DMS153 (cell line): ENCODE data around the gene MYBBP1A.
"Not testable (repeated sequence)": the region's sequence is repeated elsewhere in the genome, so short reads cannot be mapped to it uniquely, and the experiment has no call there.

Source experiments
- DNase-seq: peaks from one replicate; lab custom pipeline; 2025; lab: John Stamatoyannopoulos, UW

MYBBP1A gene, protein sequence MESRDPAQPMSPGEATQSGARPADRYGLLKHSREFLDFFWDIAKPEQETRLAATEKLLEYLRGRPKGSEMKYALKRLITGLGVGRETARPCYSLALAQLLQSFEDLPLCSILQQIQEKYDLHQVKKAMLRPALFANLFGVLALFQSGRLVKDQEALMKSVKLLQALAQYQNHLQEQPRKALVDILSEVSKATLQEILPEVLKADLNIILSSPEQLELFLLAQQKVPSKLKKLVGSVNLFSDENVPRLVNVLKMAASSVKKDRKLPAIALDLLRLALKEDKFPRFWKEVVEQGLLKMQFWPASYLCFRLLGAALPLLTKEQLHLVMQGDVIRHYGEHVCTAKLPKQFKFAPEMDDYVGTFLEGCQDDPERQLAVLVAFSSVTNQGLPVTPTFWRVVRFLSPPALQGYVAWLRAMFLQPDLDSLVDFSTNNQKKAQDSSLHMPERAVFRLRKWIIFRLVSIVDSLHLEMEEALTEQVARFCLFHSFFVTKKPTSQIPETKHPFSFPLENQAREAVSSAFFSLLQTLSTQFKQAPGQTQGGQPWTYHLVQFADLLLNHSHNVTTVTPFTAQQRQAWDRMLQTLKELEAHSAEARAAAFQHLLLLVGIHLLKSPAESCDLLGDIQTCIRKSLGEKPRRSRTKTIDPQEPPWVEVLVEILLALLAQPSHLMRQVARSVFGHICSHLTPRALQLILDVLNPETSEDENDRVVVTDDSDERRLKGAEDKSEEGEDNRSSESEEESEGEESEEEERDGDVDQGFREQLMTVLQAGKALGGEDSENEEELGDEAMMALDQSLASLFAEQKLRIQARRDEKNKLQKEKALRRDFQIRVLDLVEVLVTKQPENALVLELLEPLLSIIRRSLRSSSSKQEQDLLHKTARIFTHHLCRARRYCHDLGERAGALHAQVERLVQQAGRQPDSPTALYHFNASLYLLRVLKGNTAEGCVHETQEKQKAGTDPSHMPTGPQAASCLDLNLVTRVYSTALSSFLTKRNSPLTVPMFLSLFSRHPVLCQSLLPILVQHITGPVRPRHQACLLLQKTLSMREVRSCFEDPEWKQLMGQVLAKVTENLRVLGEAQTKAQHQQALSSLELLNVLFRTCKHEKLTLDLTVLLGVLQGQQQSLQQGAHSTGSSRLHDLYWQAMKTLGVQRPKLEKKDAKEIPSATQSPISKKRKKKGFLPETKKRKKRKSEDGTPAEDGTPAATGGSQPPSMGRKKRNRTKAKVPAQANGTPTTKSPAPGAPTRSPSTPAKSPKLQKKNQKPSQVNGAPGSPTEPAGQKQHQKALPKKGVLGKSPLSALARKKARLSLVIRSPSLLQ (N-terminal part only)

DNA sequence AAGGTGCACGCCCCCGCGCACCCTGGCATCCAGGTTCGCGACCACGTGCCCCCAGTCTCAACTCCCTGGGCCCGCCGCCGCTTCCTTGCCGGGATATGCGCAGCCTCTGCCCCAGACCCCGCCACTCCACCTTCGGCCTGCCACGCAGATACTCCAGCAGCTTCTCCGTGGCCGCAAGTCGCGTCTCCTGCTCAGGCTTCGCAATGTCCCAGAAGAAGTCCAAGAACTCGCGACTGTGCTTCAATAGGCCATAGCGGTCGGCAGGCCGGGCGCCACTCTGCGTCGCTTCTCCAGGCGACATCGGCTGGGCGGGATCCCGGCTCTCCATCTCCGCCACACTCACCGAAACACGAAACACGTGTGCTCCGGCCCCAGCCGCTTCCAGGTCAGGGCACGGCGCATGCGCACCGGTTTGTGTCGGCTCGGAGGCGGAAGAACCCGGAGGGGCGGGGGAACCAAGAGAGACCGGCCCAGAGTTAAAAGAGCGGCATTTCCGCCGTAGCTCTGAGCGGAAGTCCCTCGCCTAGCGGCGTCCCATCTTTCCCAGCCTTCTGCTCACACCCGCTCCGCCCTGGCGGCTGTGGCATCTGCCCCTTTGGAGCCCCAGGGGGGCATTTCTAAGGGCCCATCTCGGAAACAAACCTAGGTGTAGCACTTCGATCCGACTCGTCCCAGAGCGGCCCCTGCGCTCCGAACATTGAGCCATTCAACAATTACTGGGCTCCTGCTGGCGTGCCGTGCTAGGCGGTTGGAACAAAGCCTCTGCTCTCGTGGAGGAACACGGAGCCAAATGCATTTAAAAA, at the start of gene MYBBP1A:
Gene MYBBP1A (minus strand): TSS at position 388 of the 803 bp plus-strand sequence. CDS start 60 bp downstream, at position 328.
- peak; percentile 65 for DNase-seq

DNA sequence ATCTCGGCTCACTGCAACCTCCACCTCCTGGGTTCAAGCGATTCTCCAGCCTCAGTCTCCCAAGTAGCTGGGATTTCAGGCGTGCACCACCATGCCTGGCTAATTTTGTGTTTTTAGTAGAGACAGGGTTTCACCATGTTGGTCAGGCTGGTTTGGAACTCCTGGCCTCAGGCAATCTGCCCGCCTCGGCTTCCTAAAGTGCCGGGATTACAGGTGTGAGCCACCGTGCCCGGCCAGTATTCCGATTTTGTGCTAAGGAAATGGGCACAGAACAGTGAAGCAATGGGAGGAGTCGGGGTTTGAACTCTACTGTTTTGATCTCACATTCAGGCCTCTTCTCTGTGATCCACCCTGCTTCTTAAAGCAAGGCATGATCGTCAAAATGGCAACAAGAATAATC, 49.6 kb upstream of the MYBBP1A start:
- not testable (repeated sequence) for DNase-seq

DNA sequence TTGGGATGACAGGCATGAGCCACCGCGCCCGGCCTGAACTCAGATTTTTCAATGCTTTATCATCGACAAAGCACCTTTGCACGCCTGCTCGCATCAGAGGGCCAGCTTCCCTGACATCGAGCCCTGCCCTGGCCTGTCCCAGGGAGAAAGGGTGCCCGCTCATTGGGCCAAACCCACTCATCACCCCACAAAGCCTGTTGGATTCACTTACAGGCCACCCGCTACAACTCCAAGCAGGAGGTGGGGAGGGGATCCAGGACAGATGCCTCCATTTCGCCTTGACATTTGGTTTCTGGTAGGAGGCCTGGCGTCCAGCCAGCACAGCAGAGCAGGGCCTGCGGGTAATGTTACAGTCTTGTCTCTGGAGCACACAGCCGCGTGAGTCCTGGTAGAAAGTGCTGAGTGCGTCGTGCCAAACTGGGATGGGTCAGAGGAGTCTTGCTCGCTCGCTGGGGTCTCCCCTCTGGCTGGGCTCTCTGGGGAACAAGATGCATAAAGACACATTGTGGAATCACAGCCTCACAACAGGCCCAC, 49.0 kb upstream of the MYBBP1A start:
- DNase-seq = no peak

DNA sequence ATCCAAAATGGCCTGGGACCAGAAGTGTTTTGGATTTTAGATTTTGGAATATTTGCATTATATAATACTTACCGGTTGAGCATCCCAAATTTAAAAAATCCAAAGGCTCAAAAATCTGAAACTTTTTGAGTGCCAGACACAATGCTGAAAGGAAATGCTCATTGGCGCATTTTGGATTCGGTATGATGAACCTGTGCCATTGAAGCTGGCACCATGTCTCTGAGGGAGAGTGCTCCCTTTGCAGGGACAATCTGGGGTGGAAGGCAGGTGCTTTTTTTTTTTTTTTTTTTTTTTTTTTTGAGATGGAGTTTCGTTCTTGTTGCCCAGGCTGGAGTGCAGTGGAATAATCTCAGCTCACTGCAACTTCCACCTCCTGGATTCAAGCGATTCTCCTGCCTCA, 46.9 kb upstream of the MYBBP1A start:
- no peak for DNase-seq

DNA sequence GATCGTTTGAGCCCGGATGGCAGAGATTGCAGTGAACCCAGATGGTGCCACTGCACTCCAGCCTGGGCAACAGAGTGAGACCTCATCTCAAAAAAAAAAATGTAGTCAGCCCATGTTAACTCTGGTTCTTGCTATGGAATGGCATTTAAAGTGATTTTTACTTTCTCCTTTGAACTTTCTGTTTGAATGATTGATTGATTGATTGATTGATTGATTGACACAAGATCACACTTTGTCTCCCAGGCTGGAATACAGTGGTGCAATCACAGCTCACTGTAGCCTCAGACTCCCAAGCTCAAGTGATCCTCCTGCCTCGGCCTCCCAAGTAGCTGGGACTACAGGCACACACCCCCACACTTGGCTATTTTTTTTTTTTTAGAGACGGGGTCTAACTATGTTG, 46.1 kb upstream of the MYBBP1A start:
- no peak for DNase-seq

DNA sequence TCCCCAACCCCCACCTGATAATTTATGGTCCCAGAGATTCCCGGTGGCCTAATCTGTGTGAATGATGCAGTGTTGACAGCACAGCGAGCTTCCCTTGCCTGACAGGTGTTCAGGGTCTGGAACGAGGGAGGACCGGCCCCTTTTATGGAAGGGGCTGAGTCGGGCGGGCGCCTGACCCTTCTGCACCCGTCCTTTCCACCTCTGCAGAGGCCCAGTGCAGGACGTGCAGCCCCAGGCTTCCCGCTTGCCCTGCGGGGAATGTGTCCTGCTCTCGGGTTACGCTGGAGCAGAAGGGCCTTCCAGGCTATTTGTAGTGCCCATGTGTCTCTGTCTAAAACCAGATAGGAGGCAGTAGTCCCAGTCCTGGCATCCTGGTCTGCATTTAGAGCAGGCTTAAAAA, 45.4 kb upstream of the MYBBP1A start:
- no peak for DNase-seq

DNA sequence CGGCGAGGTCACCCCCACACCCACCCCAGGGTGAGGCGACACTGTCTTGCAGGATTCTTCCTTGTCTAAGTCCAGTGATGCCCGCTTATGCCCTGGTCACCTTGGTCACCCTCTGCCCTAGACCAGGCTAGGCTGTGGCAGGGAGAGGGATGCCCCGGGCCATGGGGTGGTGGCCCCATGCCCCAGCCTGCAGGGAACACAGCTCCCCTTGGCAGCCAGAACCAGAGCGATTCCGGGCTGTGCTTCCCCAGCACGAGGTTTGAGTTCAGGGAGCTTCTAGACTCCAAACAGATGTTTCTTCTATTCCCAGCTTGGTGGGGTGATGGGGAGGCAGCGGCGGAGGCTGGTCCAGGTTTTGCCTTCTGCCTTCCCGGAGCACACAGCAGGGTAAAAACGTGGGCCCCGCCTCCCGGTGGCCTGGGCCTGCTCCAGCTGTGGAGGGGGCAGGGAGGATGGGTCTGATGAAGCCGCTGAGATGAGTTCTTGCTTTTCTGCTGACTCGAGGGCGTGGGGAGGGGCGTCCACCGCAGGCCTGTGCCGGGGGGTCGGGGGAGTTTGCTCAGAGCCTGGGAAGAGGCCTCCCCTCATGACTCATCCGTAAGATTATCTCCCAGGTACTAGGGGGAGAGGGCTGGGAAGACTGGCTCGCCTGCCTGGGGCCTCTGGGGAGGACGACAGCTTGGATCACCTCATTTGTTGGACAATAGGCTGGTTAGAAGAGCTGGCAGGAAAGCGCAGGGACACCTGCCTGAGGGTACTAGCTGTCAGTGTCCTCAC, 44.5 kb upstream of the MYBBP1A start:
- DNase-seq = no peak

DNA sequence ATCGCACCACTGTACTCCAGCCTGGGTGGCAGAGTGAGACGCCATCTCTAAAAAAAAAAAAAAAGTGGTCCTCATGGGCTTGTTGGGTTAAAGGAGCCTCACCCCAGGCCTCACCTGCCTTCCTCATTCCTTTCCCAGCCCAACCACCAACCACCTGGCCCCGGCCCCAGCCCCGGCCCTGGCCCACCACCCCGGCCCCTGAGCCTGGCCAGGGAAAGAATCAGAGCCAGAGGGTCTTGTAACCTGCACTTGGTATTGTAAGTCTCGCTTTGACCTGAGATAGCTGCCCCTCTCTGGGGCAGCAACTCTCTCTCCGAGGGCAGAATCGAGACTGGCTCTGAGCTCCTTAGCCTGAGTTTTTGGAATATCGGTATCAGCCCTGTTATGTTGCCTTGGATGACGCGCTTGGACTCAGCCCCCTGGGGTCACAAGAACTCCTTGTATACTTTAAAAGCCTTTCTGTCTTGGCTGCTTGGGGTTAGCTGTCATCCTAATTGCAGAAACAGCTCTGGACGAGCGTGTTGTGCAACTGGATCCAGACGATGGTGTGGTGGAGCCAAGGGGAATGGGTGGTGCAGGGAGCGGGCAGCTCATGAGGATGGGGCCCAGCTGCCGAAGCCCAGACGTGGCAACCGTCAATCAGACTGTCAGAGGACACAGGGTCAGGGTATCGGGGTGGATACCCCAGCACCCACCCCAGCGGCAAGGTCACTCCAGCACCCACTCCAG, 43.8 kb upstream of the MYBBP1A start:
- DNase-seq = no peak

DNA sequence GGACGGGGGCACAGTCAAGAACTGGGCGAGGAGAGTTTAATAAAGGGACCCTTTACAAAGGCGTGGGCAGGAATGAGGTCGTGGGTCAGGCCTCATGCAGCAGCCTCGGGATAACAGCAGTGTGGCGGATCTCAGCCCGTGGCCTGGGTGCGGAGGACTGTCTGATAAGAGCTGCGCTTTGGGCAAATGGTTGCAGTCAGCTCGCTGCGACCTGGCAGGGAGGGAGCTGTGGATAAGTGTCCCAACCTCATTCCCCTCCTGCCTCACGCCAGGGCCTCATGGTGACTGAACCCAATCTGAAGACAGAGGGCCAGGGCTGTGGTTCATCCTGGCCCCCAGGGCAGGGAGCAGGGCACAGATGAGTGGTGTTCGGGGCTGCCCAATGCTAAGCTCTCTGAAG, 42.8 kb upstream of the MYBBP1A start:
- DNase-seq = no peak

DNA sequence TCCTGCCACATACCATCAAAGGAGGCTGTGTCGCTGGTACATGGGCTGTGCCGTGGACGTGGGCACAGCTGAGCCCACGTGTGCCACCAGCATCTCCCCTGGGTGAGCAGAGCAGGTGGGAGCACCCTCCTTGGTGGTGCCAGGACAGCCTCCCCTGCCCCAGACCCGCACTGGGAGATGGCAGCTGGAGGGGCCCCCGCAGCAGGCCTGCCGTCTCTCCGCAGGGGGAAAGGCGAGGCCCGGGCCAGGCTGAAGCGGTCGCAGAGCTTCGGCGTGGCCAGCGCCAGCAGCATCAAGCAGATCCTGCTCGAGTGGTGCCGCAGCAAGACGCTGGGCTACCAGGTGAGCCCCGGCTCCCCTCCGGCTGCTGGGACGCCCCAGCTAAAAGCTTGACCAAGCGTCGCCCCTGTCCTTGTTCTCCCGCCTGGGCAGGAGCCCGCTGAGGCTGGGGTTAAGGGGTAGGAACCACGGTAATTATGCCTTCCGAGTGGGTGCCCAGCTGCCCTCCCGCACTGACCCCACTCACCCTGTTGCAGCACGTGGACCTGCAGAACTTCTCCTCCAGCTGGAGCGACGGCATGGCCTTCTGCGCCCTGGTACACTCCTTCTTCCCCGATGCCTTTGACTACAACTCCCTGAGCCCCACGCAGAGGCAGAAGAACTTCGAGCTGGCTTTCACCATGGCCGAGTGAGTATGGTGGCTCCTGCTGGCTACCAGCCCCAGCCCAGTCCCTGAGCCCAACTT, 41.6 kb upstream of the MYBBP1A start:
- DNase-seq = no peak

DNA sequence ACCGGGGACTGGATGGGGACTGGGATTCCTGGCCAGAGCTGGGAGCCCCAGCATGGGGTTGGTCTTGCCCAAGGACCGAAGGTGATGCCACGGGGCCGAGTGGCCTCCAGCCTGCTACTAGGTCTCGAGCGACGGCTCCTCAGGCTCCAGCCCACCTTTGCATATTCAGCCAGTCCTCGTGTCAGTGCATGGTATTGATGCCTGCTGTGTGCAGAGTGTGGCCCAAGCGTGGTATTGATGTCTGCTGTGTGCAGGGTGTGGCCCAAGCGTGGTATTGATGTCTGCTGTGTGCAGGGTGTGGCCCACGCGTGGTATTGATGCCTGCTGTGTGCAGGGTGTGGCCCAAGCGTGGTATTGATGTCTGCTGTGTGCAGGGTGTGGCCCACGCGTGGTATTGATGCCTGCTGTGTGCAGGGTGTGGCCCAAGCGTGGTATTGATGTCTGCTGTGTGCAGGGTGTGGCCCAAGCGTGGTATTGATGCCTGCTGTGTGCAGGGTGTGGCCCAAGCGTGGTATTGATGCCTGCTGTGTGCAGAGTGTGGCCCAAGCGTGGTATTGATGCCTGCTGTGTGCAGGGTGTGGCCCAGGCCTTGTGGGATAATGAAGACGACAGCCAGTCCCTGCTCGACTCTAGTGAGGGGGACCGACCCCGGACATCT, 40.6 kb upstream of the MYBBP1A start:
- DNase-seq = not testable (repeated sequence)

DNA sequence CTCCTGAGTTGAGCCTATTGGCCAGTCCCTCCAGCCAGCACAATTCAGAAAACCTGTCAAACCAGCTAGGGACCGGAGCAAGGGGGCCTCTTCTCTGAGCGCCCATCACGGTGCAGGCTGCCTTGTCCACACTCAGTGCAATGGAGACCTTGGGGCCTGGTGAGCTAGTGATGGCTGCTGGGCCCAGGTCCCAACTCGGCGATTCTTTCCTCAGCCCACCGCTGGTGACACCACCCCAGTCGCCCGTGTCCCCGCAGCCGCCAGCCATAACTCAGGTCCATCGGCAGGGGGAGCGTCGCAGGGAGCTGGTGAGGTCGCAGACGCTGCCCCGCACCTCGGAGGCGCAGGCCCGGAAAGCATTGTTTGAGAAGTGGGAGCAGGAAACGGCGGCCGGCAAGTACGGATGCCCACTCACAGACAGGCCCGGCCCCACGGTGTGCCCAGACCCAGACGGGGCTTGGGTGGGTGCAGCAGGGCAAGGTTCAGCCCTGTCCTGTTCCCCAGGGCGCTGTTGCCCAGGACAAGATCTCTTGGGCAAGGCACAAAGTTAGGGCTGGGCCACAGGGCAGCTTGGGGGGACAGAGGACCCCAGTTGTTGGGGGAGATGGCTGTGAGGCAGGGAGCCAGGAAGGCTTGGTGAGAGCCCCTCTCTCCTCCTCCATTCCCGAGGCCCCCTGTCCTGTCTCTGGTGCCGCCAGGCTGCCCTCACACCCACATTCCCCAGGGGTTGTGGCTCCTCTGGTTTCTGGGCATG, 39.9 kb upstream of the MYBBP1A start:
- no peak for DNase-seq

DNA sequence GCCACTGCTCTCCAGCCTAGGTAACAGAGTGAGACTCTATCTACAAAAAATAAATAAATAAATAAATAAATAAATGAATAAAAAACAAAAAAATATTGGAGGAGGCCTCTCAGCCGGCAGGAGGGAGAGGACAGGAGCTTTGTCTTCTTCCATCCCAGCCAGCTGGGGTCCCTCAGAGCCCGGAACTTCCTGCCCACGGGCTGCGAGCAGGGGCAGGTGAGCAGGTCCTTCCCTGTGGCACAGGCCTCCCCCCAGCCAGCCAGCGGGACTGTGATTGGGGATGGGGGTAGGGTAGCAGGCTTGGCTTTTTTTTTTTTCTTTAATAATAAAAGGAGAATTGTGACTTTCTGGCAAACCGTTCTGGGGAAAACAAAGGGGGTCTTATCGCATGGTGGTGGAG, 39.2 kb upstream of the MYBBP1A start:
- DNase-seq = no peak

DNA sequence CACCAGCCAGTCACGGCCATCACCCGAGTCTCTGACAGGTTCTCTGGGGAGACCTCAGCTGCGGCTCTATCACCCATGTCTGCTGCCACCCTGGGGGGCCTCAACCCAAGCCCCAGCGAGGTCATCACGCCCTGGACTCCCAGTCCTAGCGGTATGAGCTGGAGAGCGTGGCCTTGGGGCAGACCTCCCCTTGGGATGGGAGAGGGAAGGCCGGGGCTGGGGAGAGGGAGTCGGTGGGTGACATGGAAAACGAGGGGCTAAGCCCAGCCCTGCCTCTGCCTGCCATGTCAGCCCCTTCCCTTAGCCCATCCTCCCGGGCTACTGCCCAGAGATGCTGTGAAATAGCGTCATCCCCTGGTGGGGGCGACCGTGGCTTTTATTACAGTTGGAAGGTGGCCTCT, 37.8 kb upstream of the MYBBP1A start:
- no peak for DNase-seq

DNA sequence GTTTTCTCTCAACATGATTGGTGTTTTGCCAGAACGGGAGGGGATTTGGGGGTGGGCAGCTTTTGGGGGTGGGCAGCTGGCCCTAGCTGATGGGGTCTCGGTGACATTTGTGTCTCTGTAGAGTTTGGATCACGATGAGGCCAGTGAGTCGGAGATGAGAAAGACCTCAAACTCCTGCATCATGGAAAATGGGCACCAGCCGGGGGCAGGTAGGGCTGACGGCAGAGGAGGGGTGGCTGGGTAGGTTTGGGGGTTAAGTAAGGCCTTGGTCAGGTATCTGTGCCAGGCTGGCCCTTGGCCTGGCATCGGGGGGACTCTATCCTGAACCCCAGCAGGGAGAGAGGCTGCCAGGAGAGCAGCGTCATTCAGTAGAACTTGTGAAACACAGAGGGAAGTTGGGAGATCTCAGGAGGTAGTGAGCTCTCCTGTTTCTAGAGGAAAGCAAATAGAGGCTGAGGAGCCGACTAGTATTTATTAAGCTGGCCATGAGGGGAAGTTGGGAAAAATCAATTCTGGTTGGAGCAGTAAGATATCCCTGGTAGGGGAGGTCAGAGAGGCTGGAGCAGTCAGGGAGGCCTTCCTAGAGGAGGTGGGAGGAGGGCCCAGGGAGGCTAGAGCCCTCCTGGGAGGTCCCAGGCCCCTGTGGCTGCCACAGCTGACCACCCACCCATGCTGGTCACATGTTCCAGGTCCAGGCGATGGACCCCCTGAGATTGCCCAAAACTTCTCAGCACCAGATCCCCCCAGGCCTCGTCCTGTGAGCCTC, 37.2 kb upstream of the MYBBP1A start:
- DNase-seq = no peak

DNA sequence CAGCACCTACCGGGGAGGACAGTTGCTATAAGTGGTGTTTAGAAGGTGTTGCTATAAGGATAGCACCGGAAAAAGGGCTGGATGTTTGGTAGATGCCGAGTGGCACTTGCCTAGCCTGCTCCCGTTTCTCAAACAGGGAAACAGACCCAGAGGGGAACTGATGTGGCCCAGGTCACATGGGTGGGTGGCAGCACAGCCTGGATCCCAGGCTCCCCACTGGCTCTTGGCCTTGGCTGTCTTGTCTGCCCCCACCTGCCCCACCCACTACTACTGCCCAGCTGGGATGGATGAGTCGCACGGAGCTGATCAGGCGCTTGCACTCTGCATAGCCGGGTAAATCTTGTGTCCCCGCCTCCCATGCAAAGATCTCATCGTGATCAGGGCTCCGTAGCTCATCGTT, 36.3 kb upstream of the MYBBP1A start:
- no peak for DNase-seq

DNA sequence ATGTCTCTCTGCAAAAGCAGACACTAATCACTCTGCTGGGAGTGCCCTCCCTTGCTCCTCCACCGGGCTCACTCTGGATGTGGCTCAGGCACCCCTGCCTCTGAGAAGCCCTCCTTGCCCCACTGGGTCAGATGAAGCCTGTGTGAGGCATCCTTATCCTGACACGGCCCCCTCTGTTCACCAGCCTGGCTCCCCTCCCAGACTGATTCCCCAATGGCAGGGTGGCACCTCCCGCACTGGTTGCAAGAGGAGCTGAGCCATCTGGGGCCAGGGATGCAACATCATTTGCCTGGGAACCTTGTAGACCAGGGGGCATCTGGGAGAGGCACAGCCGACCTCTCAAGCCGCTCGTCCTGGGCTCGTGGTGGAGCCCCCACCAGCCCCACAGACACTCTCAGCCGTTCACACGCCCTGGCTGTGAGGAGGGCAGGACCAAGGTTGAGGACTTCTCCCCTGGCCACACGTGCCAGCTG, 35.8 kb upstream of the MYBBP1A start:
- DNase-seq = no peak
